Left lung (tissue), 10 donors: ENCODE data around the gene LIN37. TPM values are rescaled to one million over a fixed set of nuclear protein-coding genes. Genes with fewer than 3 reads are reported as not detected.

Source experiments
- ATAC-seq: fragments of 200-7000 bp; cut with Tn5 transposase; one replicate; pipeline ENCODE4 v1.9.1; 2020; ENCODE audit warnings: moderate library complexity
- DNase-seq, 4 donors: peaks; one replicate each; pipeline ENCODE4 v3.0.0-alpha.2; 2013 to 2020
- H3K27ac ChIP-seq, 2 donors: fragments of 200-600 bp; sonication (generic) in 1 of 2; one replicate each; pipeline versions ENCODE4 v1.5.0 to v1.8.0; 2020 to 2021
- H3K27me3 ChIP-seq, 2 donors: fragments of 200-600 bp; sonication (generic) in 1 of 2; one replicate each; pipeline versions ENCODE4 v1.5.0 to v1.8.0; 2020 to 2021
- H3K36me3 ChIP-seq, 2 donors: fragments of 200-600 bp; sonication (generic) in 1 of 2; one replicate each; pipeline versions ENCODE4 v1.5.0 to v1.8.0; 2020 to 2021
- H3K4me1 ChIP-seq, 2 donors: fragments of 200-600 bp; one replicate each; pipeline ENCODE4 v1.8.0; 2021
- H3K4me3 ChIP-seq, 2 donors: fragments of 200-600 bp; sonication (generic) in 1 of 2; one replicate each; pipeline versions ENCODE4 v1.5.0 to v1.8.0; 2020 to 2021; ENCODE audit warnings: mild to moderate bottlenecking in 1 of 2
- H3K9me3 ChIP-seq, 2 donors: fragments of 200-600 bp; sonication (generic) in 1 of 2; one replicate each; pipeline versions ENCODE4 v1.5.0 to v1.8.0; 2020 to 2021
- intact Hi-C, 2 donors: fragments of 100-400 bp; cut with DNase I; formaldehyde crosslinking; loops; one replicate each; pipeline versions ENCODE4 v1.11.2 to v1.14.2; 2022
- polyA plus RNA-seq, 6 donors: library from polyadenylated mRNA; unstranded; fragments of 120-200 nt; gene quantifications; one replicate each; pipeline ENCODE4 v1.2.1, GENCODE V29; 2013; ENCODE audit not compliant: insufficient read length in 6 of 6
- total RNA-seq, 2 donors: library from RNA; stranded (reverse); fragmentation: NEBNext Ultra II Directional; extraction: Animal tissue kit (Norgen Biotek cat#: 25700); gene quantifications; one replicate each; pipeline ENCODE4 v1.2.1, GENCODE V29; 2021
- TF ChIP-seq, protein P1 (sequence below), 2 donors: fragments of 200-600 bp; sonication (generic) in 1 of 2; IDR thresholded peaks; one replicate each; pipeline versions ENCODE4 v1.5.0 to v1.8.0; 2021; ENCODE audit warnings: antibody characterized with exemption in 2 of 2
- donor health status: DM: no; HTN: yes; CAD: no.
- donor health status: DM: no; HTN: no; CAD: no.

The LIN37 gene
- total and polyA plus RNA-seq, 8 donors, result 6.6 to 14.5 (median 11.8) TPM

GRCh38 chr19:35727956-35728706 lies 20.2 kb upstream of the LIN37 start:
- no peaks in the 10 kb centered on the region for H3K9me3 ChIP-seq
- H3K4me3 ChIP-seq, result no peak overlapping the region
- intact Hi-C loops, result no loop called here
- no peaks in the 10 kb centered on the region for H3K27me3 ChIP-seq
- no peak overlapping the region for H3K27ac ChIP-seq
- H3K36me3 ChIP-seq, result peaks cover 0 to 100% of the 10 kb centered on the region in 2 donors
- no peak for ATAC-seq
- TF ChIP-seq, protein P1, sequence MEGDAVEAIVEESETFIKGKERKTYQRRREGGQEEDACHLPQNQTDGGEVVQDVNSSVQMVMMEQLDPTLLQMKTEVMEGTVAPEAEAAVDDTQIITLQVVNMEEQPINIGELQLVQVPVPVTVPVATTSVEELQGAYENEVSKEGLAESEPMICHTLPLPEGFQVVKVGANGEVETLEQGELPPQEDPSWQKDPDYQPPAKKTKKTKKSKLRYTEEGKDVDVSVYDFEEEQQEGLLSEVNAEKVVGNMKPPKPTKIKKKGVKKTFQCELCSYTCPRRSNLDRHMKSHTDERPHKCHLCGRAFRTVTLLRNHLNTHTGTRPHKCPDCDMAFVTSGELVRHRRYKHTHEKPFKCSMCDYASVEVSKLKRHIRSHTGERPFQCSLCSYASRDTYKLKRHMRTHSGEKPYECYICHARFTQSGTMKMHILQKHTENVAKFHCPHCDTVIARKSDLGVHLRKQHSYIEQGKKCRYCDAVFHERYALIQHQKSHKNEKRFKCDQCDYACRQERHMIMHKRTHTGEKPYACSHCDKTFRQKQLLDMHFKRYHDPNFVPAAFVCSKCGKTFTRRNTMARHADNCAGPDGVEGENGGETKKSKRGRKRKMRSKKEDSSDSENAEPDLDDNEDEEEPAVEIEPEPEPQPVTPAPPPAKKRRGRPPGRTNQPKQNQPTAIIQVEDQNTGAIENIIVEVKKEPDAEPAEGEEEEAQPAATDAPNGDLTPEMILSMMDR (IDR thresholded peaks at IDR 0.05), result no peak
- no peaks in the 10 kb centered on the region for H3K4me1 ChIP-seq
- no peak for DNase-seq

GRCh38 chr19:35729021-35729420 lies 19.4 kb upstream of the LIN37 start:
- TF ChIP-seq, protein P1 (IDR thresholded peaks at IDR 0.05), result no peak
- Histone ChIP-seq H3K36me3 (peaks cover 0 to 100% of the 10 kb centered on the region in 2 donors), H3K4me1 (no peaks in the 10 kb centered on the region), H3K9me3 (no peaks in the 10 kb centered on the region), H3K4me3 (no peak overlapping the region), H3K27me3 (no peaks in the 10 kb centered on the region), H3K27ac (no peak overlapping the region)
- no peak for ATAC-seq
- intact Hi-C loops, result no loop called here
- DNase-seq, result no peak

- intact Hi-C loops, result no loop called here
- H3K36me3 ChIP-seq, result peaks cover 0 to 100% of the 10 kb centered on the region in 2 donors
- no peaks in the 10 kb centered on the region for H3K27me3 ChIP-seq
- no peaks in the 10 kb centered on the region for H3K9me3 ChIP-seq
- ATAC-seq, result no peak
- no peaks in the 10 kb centered on the region for H3K4me1 ChIP-seq
- TF ChIP-seq, protein P1 (IDR thresholded peaks at IDR 0.05), result no peak
- no peak overlapping the region for H3K4me3 ChIP-seq
- no peak overlapping the region for H3K27ac ChIP-seq
- no peak for DNase-seq
Observed at GRCh38 chr19:35729763-35730162, 18.6 kb upstream of the LIN37 start.

GRCh38 chr19:35730326-35730725 lies 18.1 kb upstream of the LIN37 start:
- H3K27ac ChIP-seq, result no peak overlapping the region
- H3K9me3 ChIP-seq, result no peaks in the 10 kb centered on the region
- TF ChIP-seq, protein P1 (IDR thresholded peaks at IDR 0.05), result no peak
- ATAC-seq (no peak), DNase-seq (no peak)
- H3K4me1 ChIP-seq, result no peaks in the 10 kb centered on the region
- H3K27me3 ChIP-seq, result no peaks in the 10 kb centered on the region
- intact Hi-C loops, result no loop called here
- peaks cover 0 to 100% of the 10 kb centered on the region in 2 donors for H3K36me3 ChIP-seq
- H3K4me3 ChIP-seq, result no peak overlapping the region

- H3K4me1 ChIP-seq, result no peaks in the 10 kb centered on the region
- no peak overlapping the region for H3K27ac ChIP-seq
- H3K4me3 ChIP-seq, result no peak overlapping the region
- TF ChIP-seq, protein P1 (IDR thresholded peaks at IDR 0.05), result no peak
- H3K9me3 ChIP-seq, result no peaks in the 10 kb centered on the region
- no peaks in the 10 kb centered on the region for H3K27me3 ChIP-seq
- no peak for ATAC-seq
- intact Hi-C loops, result no loop called here
- peaks cover 0 to 100% of the 10 kb centered on the region in 2 donors for H3K36me3 ChIP-seq
- DNase-seq, result no peak
Observed at GRCh38 chr19:35731353-35731752, 17.0 kb upstream of the LIN37 start.
